Activated T-cell treated with anti-CD3 and anti-CD28 coated beads for 24 hours (primary cell): ENCODE measurements around the gene CD72.
A peak's percentile ranks its signal among the peaks of the same experiment; 100 is the strongest.

ENCODE experiments used
- DNase-seq: peaks from one replicate; pipeline ENCODE4 v3.0.0-alpha.2; 2020; ENCODE audit warnings: low read depth

The CD72 gene, protein sequence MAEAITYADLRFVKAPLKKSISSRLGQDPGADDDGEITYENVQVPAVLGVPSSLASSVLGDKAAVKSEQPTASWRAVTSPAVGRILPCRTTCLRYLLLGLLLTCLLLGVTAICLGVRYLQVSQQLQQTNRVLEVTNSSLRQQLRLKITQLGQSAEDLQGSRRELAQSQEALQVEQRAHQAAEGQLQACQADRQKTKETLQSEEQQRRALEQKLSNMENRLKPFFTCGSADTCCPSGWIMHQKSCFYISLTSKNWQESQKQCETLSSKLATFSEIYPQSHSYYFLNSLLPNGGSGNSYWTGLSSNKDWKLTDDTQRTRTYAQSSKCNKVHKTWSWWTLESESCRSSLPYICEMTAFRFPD

DNA sequence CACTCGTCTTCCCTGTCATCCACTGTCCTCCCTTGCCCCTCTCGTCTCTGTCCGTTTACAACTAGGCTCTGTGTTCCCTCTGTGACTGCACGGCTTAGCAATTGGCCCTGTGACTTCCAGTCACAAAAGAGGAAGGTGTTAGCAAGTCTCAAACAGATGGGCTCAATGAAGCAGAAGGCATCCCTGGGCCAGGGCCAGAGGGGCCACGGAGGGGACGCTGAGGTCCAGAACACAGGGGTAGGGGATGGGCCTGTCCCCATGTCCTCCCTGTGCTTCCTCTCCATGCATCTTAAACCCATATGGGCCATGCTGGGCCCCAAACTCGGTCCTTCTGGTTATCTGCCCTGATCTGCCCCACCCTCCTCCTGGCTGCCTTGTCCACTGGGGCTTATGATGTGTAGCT lies at the start of gene CD72:
Gene CD72 (minus strand): TSS at position 89 of the 403 bp plus-strand sequence. CDS start 110 bp downstream, outside the sequence.
- no peak for DNase-seq

DNA sequence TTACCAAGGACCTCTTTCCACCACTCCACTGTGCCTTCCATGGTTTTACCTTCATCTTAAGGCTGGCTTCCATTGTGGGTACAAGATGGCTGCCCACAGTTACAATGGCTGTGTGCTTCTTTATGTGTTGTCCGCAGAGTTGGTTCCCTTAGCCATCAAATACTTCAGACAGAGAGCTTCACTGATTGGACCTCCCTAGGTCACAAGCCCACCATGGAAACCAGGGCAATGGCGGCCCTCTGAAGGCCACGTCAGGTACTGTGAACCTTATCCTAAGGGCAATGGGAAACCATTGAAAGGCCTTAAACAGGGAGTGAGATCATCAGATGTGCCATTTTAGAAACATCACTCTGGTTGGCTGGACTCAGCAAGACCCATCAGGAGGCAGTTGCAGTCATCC lies 49.7 kb upstream of the CD72 start:
- DNase-seq, result no peak

- DNase-seq, result no peak
These were observed 48.3 kb upstream of the CD72 start for GRCh38 chr9:35666549-35666948.

DNA sequence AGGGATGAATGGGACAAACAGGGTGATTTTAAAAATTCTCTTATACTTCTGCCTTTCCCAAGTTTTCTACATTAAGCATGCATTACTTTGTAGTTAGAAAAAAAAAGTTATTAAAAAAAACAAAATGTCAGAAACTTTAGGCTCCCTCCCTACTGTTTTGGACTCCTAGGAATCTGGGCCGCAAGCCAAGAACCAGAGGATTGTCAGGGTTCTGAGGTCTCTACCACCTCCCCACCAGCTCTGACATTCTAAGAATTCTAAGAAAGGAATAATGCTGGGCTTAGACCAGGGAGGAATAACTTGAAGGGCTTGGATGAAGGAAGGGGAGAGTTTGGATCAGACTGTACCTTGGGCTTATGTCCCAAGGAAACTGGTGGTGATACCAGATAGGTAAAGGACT lies 47.8 kb upstream of the CD72 start:
- no peak for DNase-seq

DNA sequence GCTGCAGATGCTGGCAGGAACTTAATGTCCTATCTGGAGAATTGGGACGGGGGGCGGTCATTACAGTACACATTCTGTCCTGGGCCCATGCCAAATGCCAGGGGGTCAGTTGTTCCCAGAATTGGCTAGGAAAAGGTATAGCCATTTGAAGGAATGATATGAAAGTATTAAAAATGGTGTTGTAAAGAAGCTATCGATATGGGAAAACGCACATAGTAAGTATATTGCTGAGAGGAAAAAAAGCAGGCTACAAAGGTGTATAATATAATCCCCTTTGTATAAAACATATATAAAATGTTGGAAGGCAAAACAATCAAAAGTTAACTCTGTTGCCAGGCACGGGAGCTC lies 47.2 kb upstream of the CD72 start:
- DNase-seq, result no peak

DNA sequence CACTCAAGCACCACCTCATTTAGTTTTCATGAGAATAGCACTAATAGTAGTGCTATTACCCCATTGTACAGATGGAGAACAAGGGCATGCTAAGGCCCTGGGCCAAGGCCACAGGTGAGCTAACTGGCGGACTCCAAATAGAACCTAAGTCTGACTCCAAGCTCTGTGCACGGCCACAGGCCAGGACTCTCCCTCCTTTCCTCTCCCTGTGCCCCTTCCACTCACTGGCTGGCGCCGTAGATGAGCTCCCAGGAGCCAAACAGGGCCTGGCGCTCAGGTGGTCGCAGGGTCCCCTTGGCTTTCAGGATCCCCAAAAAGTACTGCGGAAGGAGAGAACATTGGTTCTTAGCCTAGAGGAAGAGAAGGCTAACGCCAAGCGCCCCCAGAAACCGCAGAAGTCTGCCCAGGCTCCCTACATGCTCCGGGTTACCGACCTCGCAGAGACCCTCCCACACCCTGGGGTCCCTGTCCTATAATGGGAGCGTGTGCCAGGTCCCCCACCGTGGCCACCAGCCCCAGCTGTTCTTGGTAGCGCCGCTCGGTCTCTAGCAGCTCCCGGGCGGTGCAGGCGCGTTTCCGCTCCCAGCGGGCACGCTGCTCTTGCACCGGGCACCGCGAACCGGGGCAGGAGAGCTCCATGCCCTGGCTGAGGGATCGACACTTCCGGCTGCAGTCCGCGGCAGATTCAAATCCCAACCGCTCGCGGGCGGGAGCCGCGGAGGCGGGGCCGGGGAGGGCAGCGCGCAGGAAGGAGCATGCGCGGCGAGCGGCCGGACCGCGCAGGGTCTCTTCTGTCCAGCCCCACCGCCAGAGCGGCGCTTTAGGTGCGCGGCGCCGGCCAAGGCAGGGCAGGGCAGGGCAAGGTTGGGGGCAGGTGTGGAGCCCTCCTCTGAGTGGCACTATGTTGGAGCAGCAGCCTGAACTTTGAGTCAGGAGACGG lies 46.6 kb upstream of the CD72 start, which contains the start of gene ARHGEF39:
Gene ARHGEF39 (minus strand): TSS at position 665 of the 940 bp plus-strand sequence. CDS start 26 bp downstream, at position 639.
- peak; percentile 59 for DNase-seq

- DNase-seq, result no peak
These were observed 44.2 kb upstream of the CD72 start for GRCh38 chr9:35662437-35662836.

GRCh38 chr9:35661756-35662350 lies 43.6 kb upstream of the CD72 start:
- DNase-seq, result no peak

GRCh38 chr9:35660966-35661415 lies 42.8 kb upstream of the CD72 start:
- DNase-seq, result no peak

GRCh38 chr9:35659340-35659739 lies 41.1 kb upstream of the CD72 start:
- DNase-seq, result no peak

- DNase-seq, result no peak
These were observed 40.7 kb upstream of the CD72 start for GRCh38 chr9:35658968-35659220.

DNA sequence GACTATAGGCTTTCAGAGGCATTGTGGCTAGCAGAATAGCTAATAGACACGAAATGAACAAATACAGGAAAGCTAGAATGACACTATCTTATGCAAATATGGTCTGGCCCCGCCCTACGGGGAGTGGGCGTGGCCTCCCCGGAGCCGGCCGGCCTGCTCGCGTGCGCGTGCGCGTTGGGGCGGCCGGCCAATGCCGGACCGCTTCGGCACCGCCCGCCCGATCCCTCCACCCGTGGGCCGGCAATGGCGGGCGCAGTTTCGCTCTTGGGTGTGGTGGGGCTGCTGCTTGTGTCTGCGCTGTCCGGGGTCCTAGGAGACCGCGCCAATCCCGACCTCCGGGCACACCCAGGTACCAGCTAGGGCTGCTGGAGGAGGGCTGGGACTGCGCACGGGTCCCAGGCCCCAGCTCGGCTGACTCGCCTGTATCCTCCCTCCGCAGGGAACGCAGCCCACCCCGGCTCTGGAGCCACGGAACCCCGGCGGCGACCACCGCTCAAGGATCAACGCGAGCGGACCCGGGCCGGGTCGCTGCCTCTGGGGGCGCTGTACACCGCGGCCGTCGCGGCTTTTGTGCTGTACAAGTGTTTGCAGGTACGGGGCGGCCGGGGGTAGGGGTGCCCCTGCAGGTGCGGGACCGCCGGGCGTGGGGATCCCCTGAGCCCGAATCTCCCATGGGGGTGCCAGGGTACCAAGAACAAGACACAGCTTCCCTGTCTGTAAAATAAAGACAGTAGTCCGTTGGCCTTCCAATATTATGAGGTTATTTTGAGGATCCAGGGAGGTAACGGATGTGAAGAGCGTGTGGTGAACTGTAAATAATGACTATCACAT lies 40.1 kb upstream of the CD72 start, which contains the start of gene CCDC107:
Gene CCDC107 (plus strand): TSS at position 156 of the 831 bp plus-strand sequence. CDS start 88 bp downstream, at position 244.
- DNase-seq, result peak; percentile 76

GRCh38 chr9:35657546-35658136 lies 39.4 kb upstream of the CD72 start, which contains the start of gene RMRP:
TSS of gene RMRP (minus strand) at chr9:35658019.
- peak; percentile 94 for DNase-seq

DNA sequence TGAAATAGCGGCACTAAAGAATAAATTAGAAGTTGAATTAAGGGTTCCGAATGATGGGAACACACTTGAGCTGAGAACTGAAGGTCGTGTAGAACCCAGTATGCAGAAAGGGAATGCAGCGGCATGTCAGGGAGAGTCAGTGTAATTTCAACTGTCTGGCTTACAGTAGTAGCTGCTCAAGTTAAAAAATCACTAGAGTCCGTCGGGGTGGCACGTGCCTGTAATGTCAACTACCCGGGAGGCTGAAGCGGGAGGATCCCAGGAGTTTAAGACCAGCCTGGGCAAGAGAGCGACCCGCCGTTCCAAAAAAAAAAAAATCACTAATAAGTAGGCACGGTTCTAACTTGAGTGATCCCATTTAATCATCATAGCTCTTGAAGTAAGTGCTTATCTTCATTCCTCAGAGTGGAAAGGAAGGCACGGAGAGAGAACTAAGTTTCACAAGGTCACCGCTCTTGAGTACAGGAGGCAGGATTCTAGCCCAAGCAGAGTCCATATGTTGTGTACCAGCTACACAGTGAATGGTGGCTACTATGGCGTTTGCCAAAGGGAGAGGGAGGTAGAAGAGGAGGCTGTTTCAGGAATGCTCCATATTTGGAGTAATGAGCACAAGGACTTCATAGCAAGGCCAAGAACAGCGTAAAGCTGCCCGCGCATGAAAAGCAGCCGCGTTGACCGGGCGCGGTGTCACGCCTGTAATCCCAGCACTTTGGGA lies 38.8 kb upstream of the CD72 start:
- DNase-seq, result no peak

DNA sequence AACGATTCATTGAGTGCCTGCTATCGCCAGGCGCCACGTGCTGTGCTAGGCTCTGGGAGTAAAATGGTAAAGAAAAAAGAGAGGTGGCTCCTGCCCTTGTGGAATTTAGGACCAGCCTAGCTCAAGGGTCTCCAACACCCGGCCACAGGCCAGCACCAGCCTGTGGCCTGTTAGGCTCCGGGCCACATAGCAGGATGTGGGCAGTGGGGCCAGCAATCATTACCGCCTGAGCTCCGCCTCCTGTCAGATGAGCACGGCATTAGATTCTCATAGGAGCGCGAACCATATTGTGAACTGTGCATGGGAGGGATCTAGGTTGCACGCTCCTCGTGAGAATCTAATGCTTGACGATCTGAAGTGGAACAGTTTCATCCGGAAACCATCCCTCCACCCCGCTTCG lies 38.1 kb upstream of the CD72 start:
- no peak for DNase-seq

DNA sequence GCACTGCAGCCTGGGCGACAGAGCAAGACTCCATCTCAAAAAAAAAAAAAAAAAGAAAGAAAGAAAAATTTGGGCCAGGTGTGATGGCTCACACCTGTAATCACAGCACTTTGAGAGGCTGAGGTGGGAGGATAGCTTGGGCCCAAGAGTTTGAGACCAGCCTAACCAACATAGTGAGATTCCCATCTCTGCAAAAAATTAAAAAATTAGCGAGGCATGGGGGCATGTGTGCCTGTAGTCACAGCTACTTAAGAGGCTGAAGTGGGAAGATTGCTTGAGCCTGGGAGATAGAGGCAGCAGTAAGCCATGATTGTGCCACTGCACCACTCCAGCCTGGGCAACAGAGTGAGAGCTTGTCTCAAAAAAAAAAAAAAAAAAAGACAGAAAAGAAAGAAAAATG lies 35.4 kb upstream of the CD72 start:
- DNase-seq, result no peak

- no peak for DNase-seq
These were observed 34.6 kb upstream of the CD72 start for GRCh38 chr9:35652829-35653209.

GRCh38 chr9:35651956-35652828 lies 34.0 kb upstream of the CD72 start:
- no peak for DNase-seq

- no peak for DNase-seq
These were observed 32.3 kb upstream of the CD72 start, which contains the start of gene SIT1 for GRCh38 chr9:35650341-35651158. TSS of gene SIT1 (minus strand) at chr9:35650931. CDS start at chr9:35650853, 78 bp downstream.
